Measurements from ENCODE around the gene PTPN23. TPM values are rescaled to one million over a fixed set of nuclear protein-coding genes. Genes with fewer than 3 reads are reported as not detected.
A peak's percentile ranks its signal among the peaks of the same experiment; 100 is the strongest.

PTPN23 gene
- total and polyA plus RNA-seq, 2 of the 13 experiments (the other 11 are each of a cell fraction or from before 2014, with no cell fraction given) = 2.3 to 3.7 TPM

DNA sequence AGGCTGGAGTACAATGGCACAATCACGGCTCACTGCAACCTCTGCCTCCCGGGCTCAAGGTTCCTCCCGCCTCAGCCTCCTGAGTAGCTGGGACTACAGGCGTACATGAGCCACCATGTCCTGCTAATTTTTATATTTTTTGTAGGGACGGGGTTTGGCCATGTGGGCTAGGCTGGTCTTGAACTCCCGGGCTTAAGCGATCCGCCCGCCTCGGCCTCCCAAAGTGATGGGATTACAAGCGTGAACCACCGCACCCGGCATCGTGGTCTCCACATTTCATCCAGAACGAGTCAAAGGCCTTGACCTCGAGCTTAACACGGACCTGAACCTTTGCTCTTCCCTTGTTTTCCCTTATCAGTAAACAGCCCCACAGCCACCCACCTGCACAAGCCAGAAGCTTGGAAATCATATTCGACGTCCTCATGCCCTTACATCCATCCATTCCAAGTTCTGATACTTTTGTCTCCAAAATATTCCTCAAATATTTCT, 1.4 kb upstream of the PTPN23 start (continued):
- no peak for TF ChIP-seq CREB1 (IDR thresholded peaks at IDR 0.05)
- peak; percentile 50; the same call in 1 of the 2 replicates for TF ChIP-seq CREB1 (CRISPR knock-in tag; IDR thresholded peaks at IDR 0.05)
- no peak for TF ChIP-seq SALL2 (CRISPR knock-in tag; IDR thresholded peaks at IDR 0.05)
- no peak; the same call in 1 of the 2 replicates for TF ChIP-seq HOXA5 (CRISPR knock-in tag; IDR thresholded peaks at IDR 0.05)
- TF ChIP-seq, protein P1, sequence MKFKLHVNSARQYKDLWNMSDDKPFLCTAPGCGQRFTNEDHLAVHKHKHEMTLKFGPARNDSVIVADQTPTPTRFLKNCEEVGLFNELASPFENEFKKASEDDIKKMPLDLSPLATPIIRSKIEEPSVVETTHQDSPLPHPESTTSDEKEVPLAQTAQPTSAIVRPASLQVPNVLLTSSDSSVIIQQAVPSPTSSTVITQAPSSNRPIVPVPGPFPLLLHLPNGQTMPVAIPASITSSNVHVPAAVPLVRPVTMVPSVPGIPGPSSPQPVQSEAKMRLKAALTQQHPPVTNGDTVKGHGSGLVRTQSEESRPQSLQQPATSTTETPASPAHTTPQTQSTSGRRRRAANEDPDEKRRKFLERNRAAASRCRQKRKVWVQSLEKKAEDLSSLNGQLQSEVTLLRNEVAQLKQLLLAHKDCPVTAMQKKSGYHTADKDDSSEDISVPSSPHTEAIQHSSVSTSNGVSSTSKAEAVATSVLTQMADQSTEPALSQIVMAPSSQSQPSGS (CRISPR knock-in tag; IDR thresholded peaks at IDR 0.05) = peak; percentile 70; the same call in 1 of the 2 replicates
- no peak for TF ChIP-seq ZNF207 (IDR thresholded peaks at IDR 0.05; ENCODE audit: borderline replicate concordance)
- no peak for TF ChIP-seq ZNF468 (CRISPR knock-in tag; IDR thresholded peaks at IDR 0.05)
- 0 out of 2 replicates have a peak, but pooled peaks have one; percentile 52 for TF ChIP-seq RORA (CRISPR knock-in tag; IDR thresholded peaks at IDR 0.05)
- TF ChIP-seq, protein P2, sequence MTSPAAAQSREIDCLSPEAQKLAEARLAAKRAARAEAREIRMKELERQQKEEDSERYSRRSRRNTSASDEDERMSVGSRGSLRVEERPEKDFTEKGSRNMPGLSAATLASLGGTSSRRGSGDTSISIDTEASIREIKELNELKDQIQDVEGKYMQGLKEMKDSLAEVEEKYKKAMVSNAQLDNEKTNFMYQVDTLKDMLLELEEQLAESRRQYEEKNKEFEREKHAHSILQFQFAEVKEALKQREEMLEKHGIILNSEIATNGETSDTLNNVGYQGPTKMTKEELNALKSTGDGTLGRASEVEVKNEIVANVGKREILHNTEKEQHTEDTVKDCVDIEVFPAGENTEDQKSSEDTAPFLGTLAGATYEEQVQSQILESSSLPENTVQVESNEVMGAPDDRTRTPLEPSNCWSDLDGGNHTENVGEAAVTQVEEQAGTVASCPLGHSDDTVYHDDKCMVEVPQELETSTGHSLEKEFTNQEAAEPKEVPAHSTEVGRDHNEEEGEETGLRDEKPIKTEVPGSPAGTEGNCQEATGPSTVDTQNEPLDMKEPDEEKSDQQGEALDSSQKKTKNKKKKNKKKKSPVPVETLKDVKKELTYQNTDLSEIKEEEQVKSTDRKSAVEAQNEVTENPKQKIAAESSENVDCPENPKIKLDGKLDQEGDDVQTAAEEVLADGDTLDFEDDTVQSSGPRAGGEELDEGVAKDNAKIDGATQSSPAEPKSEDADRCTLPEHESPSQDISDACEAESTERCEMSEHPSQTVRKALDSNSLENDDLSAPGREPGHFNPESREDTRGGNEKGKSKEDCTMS (CRISPR knock-in tag; conservative IDR thresholded peaks at IDR 0.05) = no peak
- TF ChIP-seq NFATC3 (CRISPR knock-in tag; IDR thresholded peaks at IDR 0.05) = no peak
- peak; percentile 43; the same call in 1 of the 2 replicates for TF ChIP-seq ZNF337 (CRISPR knock-in tag; IDR thresholded peaks at IDR 0.05; ENCODE audit: borderline replicate concordance, low read depth)
- TF ChIP-seq RELA (CRISPR knock-in tag; IDR thresholded peaks at IDR 0.05) = no peak
- TF ChIP-seq YY1 (IDR thresholded peaks at IDR 0.05; ENCODE audit: insufficient read depth, insufficient replicate concordance, low read depth, low read length) = peak; percentile 26
- peak; percentile 37; the same call in 1 of the 2 replicates for TF ChIP-seq MTA1 (CRISPR knock-in tag; IDR thresholded peaks at IDR 0.05; ENCODE audit: borderline replicate concordance)
- TF ChIP-seq AHR (CRISPR knock-in tag; IDR thresholded peaks at IDR 0.05) = 0 out of 2 replicates have a peak, but pooled peaks have one; percentile 31
- TF ChIP-seq, protein P3, sequence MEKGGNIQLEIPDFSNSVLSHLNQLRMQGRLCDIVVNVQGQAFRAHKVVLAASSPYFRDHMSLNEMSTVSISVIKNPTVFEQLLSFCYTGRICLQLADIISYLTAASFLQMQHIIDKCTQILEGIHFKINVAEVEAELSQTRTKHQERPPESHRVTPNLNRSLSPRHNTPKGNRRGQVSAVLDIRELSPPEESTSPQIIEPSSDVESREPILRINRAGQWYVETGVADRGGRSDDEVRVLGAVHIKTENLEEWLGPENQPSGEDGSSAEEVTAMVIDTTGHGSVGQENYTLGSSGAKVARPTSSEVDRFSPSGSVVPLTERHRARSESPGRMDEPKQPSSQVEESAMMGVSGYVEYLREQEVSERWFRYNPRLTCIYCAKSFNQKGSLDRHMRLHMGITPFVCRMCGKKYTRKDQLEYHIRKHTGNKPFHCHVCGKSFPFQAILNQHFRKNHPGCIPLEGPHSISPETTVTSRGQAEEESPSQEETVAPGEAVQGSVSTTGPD (CRISPR knock-in tag; IDR thresholded peaks at IDR 0.05) = no peak
- TF ChIP-seq MLXIP (CRISPR knock-in tag; IDR thresholded peaks at IDR 0.05; ENCODE audit: borderline replicate concordance) = 0 out of 2 replicates have a peak, but pooled peaks have one; percentile 24
- TF ChIP-seq NR2F1 (CRISPR knock-in tag; IDR thresholded peaks at IDR 0.05) = peak; percentile 92 to 97
- TF ChIP-seq ZNF263 (CRISPR knock-in tag; IDR thresholded peaks at IDR 0.05) = peak; percentile 77
- no peak for TF ChIP-seq ARID3A (IDR thresholded peaks at IDR 0.05; ENCODE audit: low read depth, low read length)

Data from HepG2 (cell line).